ENCODE measurements around the gene IL19. TPM values are rescaled to one million over a fixed set of nuclear protein-coding genes. Genes with fewer than 3 reads are reported as not detected.

The IL19 gene
- total and polyA plus RNA-seq, 2 donors (not counting 3 experiments of a cell fraction or from before 2014, with no cell fraction given): not detected

GRCh38 chr1:206772243-206772937 is 1.8 kb downstream of the IL19 start, which contains the start of gene IL10:
IL10 (minus strand) TSS chr1:206772494; CDS start chr1:206772435, 59 bp downstream.
- no peaks in the 10 kb centered on the region for H3K36me3 ChIP-seq (ENCODE audit: control insufficient read depth in 2 of 2, extremely low read depth in 1 of 2, insufficient read depth in 2 of 2, low read length in 2 of 2)
- intact Hi-C loops (cut with micrococcal nuclease): no loop called here
- no peaks in the 10 kb centered on the region for H3K9me1 ChIP-seq (replicated peaks; ENCODE audit: control insufficient read depth, extremely low read depth, insufficient read depth, low read length)
- H3K4me3 ChIP-seq (replicated peaks in 1 of 3; ENCODE audit: insufficient read depth in 1 of 3, low read depth in 1 of 3, low read length in 3 of 3): no peak within 1 kb of the TSS
- dilution Hi-C loops (cut with MboI; ENCODE audit: extremely low pct_ligation_motif_present, low sequenced_read_pairs): no loop called here
- no peaks in the 10 kb centered on the region for H3K9me3 ChIP-seq (replicated peaks; ENCODE audit: control insufficient read depth, insufficient read depth, low read length)
- ChIA-PET POLR2A (no interaction called here), CTCF (no interaction called here)
- no peak within 1 kb of the TSS for H3K27ac ChIP-seq (ENCODE audit: insufficient read depth, low read depth, low read length)
- DNase-seq (ENCODE audit: low read depth, low spot score): no peak
- TF ChIP-seq CTCF (IDR thresholded peaks at IDR 0.05; ENCODE audit: extremely low read depth in 1 of 2, insufficient read depth in 1 of 2, low read depth in 1 of 2, low read length in 2 of 2) (no peak), POLR2AphosphoS5 (IDR thresholded peaks at IDR 0.05; ENCODE audit: insufficient read depth, low read depth, low read length) (no peak), FOS (IDR thresholded peaks at IDR 0.05; ENCODE audit: borderline replicate concordance, insufficient read depth, low read length) (no peak), JUN (IDR thresholded peaks at IDR 0.05; ENCODE audit: borderline replicate concordance, insufficient read depth, insufficient read length, low read depth) (no peak), POLR2A (IDR thresholded peaks at IDR 0.05; ENCODE audit: low read depth, low read length) (no peak), GATA2 (IDR thresholded peaks at IDR 0.05; ENCODE audit: insufficient read depth, insufficient read length, low read depth, low read length) (no peak), MYC (IDR thresholded peaks at IDR 0.05; ENCODE audit: low read depth, low read length) (no peak), EZH2 (IDR thresholded peaks at IDR 0.05; ENCODE audit: borderline replicate concordance, low read depth, low read length, severe bottlenecking) (no peak), MAX (IDR thresholded peaks at IDR 0.05; ENCODE audit: insufficient read depth, insufficient read length) (no peak)
- H3K9ac ChIP-seq (replicated peaks; ENCODE audit: extremely low read depth, insufficient read depth, low read length): no peak within 1 kb of the TSS
- H3K79me2 ChIP-seq (ENCODE audit: control insufficient read depth, insufficient read depth, low read length): no peaks in the 10 kb centered on the region
- peaks cover 10 to 19% of the 10 kb centered on the region in 2 experiments for H3K27me3 ChIP-seq (ENCODE audit: control insufficient read depth in 2 of 2, insufficient read depth in 2 of 2, low read length in 2 of 2)
- H2AFZ ChIP-seq (ENCODE audit: low read depth, low read length): no peak within 1 kb of the TSS
- H4K20me1 ChIP-seq (replicated peaks; ENCODE audit: control insufficient read depth, extremely low read depth, insufficient read depth, low read length): no peaks in the 10 kb centered on the region
- BruUV-seq (replicated peaks): no TSS peak
- H3K4me1 ChIP-seq (ENCODE audit: control insufficient read depth, extremely low read depth, insufficient read depth, low read length): no peaks in the 10 kb centered on the region
- H3K4me2 ChIP-seq (ENCODE audit: insufficient read depth, low read length): no peak within 1 kb of the TSS
- no peak for FAIRE-seq

Measured in endothelial cell of umbilical vein (primary cell).